Kidney (tissue), 14 donors: ENCODE measurements around the gene PIGU. TPM values are rescaled to one million over a fixed set of nuclear protein-coding genes. Genes with fewer than 3 reads are reported as not detected.

ENCODE experiments used
- DNase-seq, 5 donors: peaks; one replicate each; pipeline ENCODE4 v3.0.0-alpha.2; 2013 to 2020
- FAIRE-seq: peaks from 2 replicates; lab custom pipeline; 2012; peaks lifted over from hg19 to GRCh38; lab: Jason Lieb, UNC
- H3K27ac ChIP-seq, 2 donors: one replicate each; pipeline ENCODE4 v1.7.0; 2013; ENCODE audit warnings: low read depth in 2 of 2, low read length in 2 of 2, inconsistent platforms in 1 of 2
- H3K27me3 ChIP-seq: one replicate; pipeline ENCODE4 v1.7.1; 2013; ENCODE audit warnings: low read length, inconsistent platforms; ENCODE audit not compliant: control insufficient read depth, insufficient read depth
- H3K36me3 ChIP-seq, 3 donors: one replicate each; pipeline versions ENCODE4 v1.7.0 to v1.7.1; 2013; ENCODE audit warnings: low read length in 3 of 3, control low read depth in 1 of 3, inconsistent platforms in 1 of 3; ENCODE audit not compliant: insufficient read depth in 3 of 3, control insufficient read depth in 2 of 3
- H3K4me1 ChIP-seq, 3 donors: one replicate each; pipeline versions ENCODE4 v1.7.0 to v1.7.1; 2013; ENCODE audit warnings: low read length in 3 of 3, inconsistent platforms in 1 of 3, low read depth in 1 of 3; ENCODE audit not compliant: control insufficient read depth in 2 of 3, insufficient read depth in 2 of 3
- H3K4me3 ChIP-seq, 3 donors: one replicate each; pipeline versions ENCODE4 v1.7.0 to v1.8.1; 2013; ENCODE audit warnings: low read length in 3 of 3, control low read depth in 1 of 3, inconsistent platforms in 1 of 3
- H3K9ac ChIP-seq, 3 donors: one replicate each; pipeline versions ENCODE4 v1.7.0 to v1.7.1; 2013; ENCODE audit warnings: low read length in 3 of 3, control low read depth in 1 of 3, inconsistent platforms in 1 of 3
- H3K9me3 ChIP-seq, 3 donors: one replicate each; pipeline versions ENCODE4 v1.7.0 to v1.7.1; 2013; ENCODE audit warnings: low read length in 3 of 3, control low read depth in 1 of 3, inconsistent platforms in 1 of 3; ENCODE audit not compliant: control insufficient read depth in 2 of 3, insufficient read depth in 1 of 3
- intact Hi-C: fragments of 100-400 bp; cut with DNase I; formaldehyde crosslinking; loops from one replicate; pipeline ENCODE4 v1.11.1; 2022
- polyA plus RNA-seq: library from polyadenylated mRNA; stranded (reverse); fragments of 350-450 nt; fragmentation: Illumina TruSeq; extraction: RNeasy Lipid Tissue Mini Kit (QIAGEN cat#74804); gene quantifications from one replicate; pipeline ENCODE4 v1.2.3, GENCODE V29; 2014; ENCODE audit warnings: low read depth, low replicate concordance; ENCODE audit not compliant: insufficient read depth
- total RNA-seq: library from RNA; stranded (reverse); fragmentation: NEBNext Ultra II Directional; extraction: Animal tissue kit (Norgen Biotek cat#: 25700); gene quantifications from one replicate; pipeline ENCODE4 v1.2.1, GENCODE V29; 2021
- TF ChIP-seq, protein P1 (sequence below): IDR thresholded peaks from 3 replicates; pipeline ENCODE4 v1.5.1; 2012; ENCODE audit warnings: mild to moderate bottlenecking, moderate library complexity, borderline replicate concordance; ENCODE audit not compliant: insufficient read depth; ENCODE audit errors: extremely low read depth
- donor health status: control.
- donor health status: control.
- donor health status: control.
- donor health status: control.
- donor health status: control.
- donor health status: DM: yes; HTN: yes; CAD: no.
- donor health status: Normal renal cell carcinoma (clear cell type).

Gene PIGU
- total and polyA plus RNA-seq, 2 donors from 2014 or later, result 15.9 to 42.0 TPM

DNA sequence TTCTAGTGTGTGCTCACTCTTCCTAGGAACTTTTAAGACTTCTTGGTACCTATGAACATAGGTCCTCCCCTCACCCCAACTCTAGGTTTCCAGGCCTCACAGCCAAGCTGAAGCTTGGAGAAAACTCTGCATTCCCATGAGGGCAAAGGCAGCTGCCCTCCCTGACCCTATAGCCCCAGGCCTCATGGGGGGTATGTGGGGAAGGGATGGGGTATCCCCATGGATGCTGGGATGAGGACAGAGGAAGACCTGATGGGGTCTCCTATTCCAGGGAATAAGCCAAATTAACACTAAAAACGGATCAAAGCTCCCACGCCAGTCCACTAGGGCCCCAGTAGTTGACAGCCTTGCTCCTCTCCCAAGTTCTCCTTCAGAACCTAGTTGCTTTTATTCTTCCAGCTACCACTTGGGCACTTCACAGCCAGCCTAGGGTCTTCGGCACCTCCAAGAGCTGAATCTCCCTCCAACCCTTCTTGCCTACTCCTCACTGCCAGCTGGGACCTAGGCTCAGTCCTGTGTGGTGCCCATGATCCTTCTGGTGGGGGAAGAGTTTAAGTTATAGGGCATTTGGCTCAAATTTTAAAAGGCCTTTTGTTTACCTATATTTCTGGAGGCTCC, 35.0 kb upstream of the PIGU start:
- H3K27ac ChIP-seq, result no peak overlapping the region
- no peaks in the 10 kb centered on the region for H3K9me3 ChIP-seq
- peaks cover 0 to 22% (median 11%) of the 10 kb centered on the region in 3 donors for H3K4me1 ChIP-seq
- TF ChIP-seq, protein P1, sequence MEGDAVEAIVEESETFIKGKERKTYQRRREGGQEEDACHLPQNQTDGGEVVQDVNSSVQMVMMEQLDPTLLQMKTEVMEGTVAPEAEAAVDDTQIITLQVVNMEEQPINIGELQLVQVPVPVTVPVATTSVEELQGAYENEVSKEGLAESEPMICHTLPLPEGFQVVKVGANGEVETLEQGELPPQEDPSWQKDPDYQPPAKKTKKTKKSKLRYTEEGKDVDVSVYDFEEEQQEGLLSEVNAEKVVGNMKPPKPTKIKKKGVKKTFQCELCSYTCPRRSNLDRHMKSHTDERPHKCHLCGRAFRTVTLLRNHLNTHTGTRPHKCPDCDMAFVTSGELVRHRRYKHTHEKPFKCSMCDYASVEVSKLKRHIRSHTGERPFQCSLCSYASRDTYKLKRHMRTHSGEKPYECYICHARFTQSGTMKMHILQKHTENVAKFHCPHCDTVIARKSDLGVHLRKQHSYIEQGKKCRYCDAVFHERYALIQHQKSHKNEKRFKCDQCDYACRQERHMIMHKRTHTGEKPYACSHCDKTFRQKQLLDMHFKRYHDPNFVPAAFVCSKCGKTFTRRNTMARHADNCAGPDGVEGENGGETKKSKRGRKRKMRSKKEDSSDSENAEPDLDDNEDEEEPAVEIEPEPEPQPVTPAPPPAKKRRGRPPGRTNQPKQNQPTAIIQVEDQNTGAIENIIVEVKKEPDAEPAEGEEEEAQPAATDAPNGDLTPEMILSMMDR, result no peak
- DNase-seq, result no peak
- no peak overlapping the region for H3K9ac ChIP-seq
- H3K4me3 ChIP-seq, result no peak overlapping the region
- no peaks in the 10 kb centered on the region for H3K27me3 ChIP-seq
- intact Hi-C loops, result no loop called here
- H3K36me3 ChIP-seq, result peaks cover 0 to 14% (median 11%) of the 10 kb centered on the region in 3 donors
- FAIRE-seq, result no peak

DNA sequence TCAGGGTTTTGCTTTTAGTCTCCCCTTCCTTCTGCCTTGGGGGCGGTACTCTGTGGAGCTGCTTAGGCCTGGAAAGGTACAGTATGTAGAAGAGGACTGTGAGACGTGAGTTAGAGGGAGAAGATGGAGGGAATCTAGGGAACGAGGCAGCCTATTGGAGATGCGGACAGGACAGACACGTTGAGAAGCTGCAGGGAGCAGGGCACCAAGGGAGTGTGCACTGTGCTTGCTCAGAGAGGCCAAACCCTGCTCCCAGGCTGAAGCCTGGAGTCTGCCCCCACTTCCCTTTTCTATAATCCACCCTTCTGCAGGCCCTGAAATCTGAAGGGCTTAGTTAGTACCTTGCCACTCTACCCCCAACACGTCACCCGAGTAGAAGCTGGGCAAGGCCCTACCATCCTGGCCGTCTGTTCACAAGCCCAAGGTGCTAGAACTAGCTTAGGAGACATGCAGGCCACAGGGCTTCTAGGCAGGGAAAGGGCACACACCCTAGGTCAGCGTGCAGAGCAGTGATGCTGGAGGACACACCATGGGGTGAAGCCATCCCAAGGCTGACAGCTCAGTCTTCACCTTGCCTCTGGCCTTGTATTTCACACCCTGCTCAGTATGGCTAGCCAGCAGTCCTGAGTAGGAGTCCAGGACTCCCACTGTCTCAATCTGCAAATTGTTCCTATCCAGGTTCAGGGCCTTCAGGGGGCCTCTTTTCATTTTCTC, 34.1 kb upstream of the PIGU start:
- Histone ChIP-seq H3K9ac (peak overlapping the region in 1 of 3 donors; percentile 44), H3K27ac (no peak overlapping the region), H3K9me3 (no peaks in the 10 kb centered on the region), H3K4me3 (no peak overlapping the region), H3K4me1 (peaks cover 0 to 28% (median 20%) of the 10 kb centered on the region in 3 donors), H3K36me3 (peaks cover 0 to 12% (median 7%) of the 10 kb centered on the region in 3 donors), H3K27me3 (no peaks in the 10 kb centered on the region)
- FAIRE-seq (no peak), DNase-seq (no peak)
- TF ChIP-seq, protein P1, result no peak
- intact Hi-C loops, result no loop called here

DNA sequence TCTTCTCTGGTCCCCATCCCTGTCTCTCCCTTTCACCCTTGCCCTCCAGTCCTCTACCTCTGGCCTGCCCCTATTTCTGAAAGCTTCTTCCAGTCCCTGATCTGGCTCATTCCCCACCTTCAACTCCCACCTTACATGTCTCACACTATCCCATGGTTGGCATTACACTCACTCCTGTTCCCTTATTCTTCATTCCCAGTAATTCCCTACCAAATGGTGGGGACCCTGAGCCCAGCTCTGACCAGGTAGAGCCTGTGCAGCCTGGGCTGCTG, 33.6 kb upstream of the PIGU start:
- Histone ChIP-seq H3K27ac (no peak overlapping the region), H3K27me3 (no peaks in the 10 kb centered on the region), H3K4me3 (peak overlapping the region; percentile 40 to 59 (median 46)), H3K9ac (peak overlapping the region in 2 of 3 donors; percentile 13 to 44), H3K4me1 (peaks cover 0 to 33% (median 25%) of the 10 kb centered on the region in 3 donors), H3K36me3 (peaks cover 0 to 12% (median 6%) of the 10 kb centered on the region in 3 donors), H3K9me3 (no peaks in the 10 kb centered on the region)
- DNase-seq (no peak), FAIRE-seq (no peak)
- TF ChIP-seq, protein P1, result no peak
- intact Hi-C loops, result no loop called here
